ENCODE data around the gene HIBCH. TPM values are rescaled to one million over a fixed set of nuclear protein-coding genes. Genes with fewer than 3 reads are reported as not detected.

HIBCH gene
- total RNA-seq, 5 donors from 2014 or later (not counting 1 experiment from before 2014, with no cell fraction given), result 15.5 to 19.8 (median 19.4) TPM

GRCh38 chr2:190199109-190199508 is 120.5 kb downstream of the HIBCH start:
- H3K27ac Mint-ChIP-seq, result no peak overlapping the region
- no peaks in the 10 kb centered on the region for H3K9me3 Mint-ChIP-seq
- WGBS (ENCODE audit: insufficient coverage), result 100% methylated on average over 2 of the region's 2 CpGs
- H3K4me1 Mint-ChIP-seq, result no peaks in the 10 kb centered on the region
- no peak for ATAC-seq (replicated peaks in 1 of 4)
- peaks cover 8 to 13% of the 10 kb centered on the region in 2 donors for H3K36me3 ChIP-seq (ENCODE audit: control insufficient read depth in 2 of 2, extremely low read depth in 1 of 2, insufficient read depth in 1 of 2, low read length in 1 of 2)
- H3K4me3 Mint-ChIP-seq, result no peak overlapping the region
- no peaks in the 10 kb centered on the region for H3K27me3 Mint-ChIP-seq
- DNase-seq, result no peak
- no peaks in the 10 kb centered on the region for H3K27me3 ChIP-seq (replicated peaks in 1 of 2; ENCODE audit: control insufficient read depth in 2 of 2, extremely low read depth in 1 of 2, insufficient read depth in 2 of 2, low read length in 1 of 2)
- H3K4me3 ChIP-seq (ENCODE audit: control insufficient read depth in 1 of 2, extremely low read depth in 1 of 2, low read length in 1 of 2), result no peak overlapping the region
- peaks cover 57% of the 10 kb centered on the region for H3K36me3 Mint-ChIP-seq
- no peaks in the 10 kb centered on the region for H3K9me3 ChIP-seq
- no peak overlapping the region for H3K27ac ChIP-seq (ENCODE audit: low read length)
- H3K4me1 ChIP-seq (ENCODE audit: control insufficient read depth in 1 of 2, extremely low read depth in 1 of 2, insufficient read depth in 2 of 2, low read length in 2 of 2), result no peaks in the 10 kb centered on the region
- CTCF ChIA-PET, result no interaction called here
- POLR2A ChIA-PET, result interaction anchor here in 1 of 2 donors (0.6 kb wide), 1 partner anchor 18 kb away, joined by 8 read pairs; no protein-coding TSS in a partner anchor

- Mint-ChIP-seq H3K27ac (no peak overlapping the region), H3K4me3 (no peak overlapping the region), H3K36me3 (peaks cover 48% of the 10 kb centered on the region), H3K9me3 (no peaks in the 10 kb centered on the region), H3K27me3 (no peaks in the 10 kb centered on the region), H3K4me1 (no peaks in the 10 kb centered on the region)
- ChIA-PET CTCF (interaction anchor here in 1 of 2 donors (1.1 kb wide), 1 partner anchor 73 kb away, joined by 4 read pairs; no protein-coding TSS in a partner anchor), POLR2A (no interaction called here)
- Histone ChIP-seq H3K36me3 (ENCODE audit: control insufficient read depth in 2 of 2, extremely low read depth in 1 of 2, insufficient read depth in 1 of 2, low read length in 1 of 2) (peaks cover 5 to 13% of the 10 kb centered on the region in 2 donors), H3K27me3 (replicated peaks in 1 of 2; ENCODE audit: control insufficient read depth in 2 of 2, extremely low read depth in 1 of 2, insufficient read depth in 2 of 2, low read length in 1 of 2) (no peaks in the 10 kb centered on the region), H3K4me1 (ENCODE audit: control insufficient read depth in 1 of 2, extremely low read depth in 1 of 2, insufficient read depth in 2 of 2, low read length in 2 of 2) (no peaks in the 10 kb centered on the region), H3K27ac (ENCODE audit: low read length) (no peak overlapping the region), H3K4me3 (ENCODE audit: control insufficient read depth in 1 of 2, extremely low read depth in 1 of 2, low read length in 1 of 2) (no peak overlapping the region), H3K9me3 (no peaks in the 10 kb centered on the region)
- DNase-seq (no peak), ATAC-seq (replicated peaks in 1 of 4) (no peak)
- 95% methylated on average over 4 of the region's 5 CpGs for WGBS (ENCODE audit: insufficient coverage)
Measured at GRCh38 chr2:190197143-190197720, 122.4 kb downstream of the HIBCH start.

GRCh38 chr2:190190507-190191162 is 129.0 kb downstream of the HIBCH start:
- H3K4me1 Mint-ChIP-seq, result no peaks in the 10 kb centered on the region
- ATAC-seq (replicated peaks in 1 of 4), result no peak
- no peak for DNase-seq
- no peaks in the 10 kb centered on the region for H3K9me3 Mint-ChIP-seq
- no peaks in the 10 kb centered on the region for H3K4me1 ChIP-seq (ENCODE audit: control insufficient read depth in 1 of 2, extremely low read depth in 1 of 2, insufficient read depth in 2 of 2, low read length in 2 of 2)
- no peak overlapping the region for H3K27ac Mint-ChIP-seq
- no peak overlapping the region for H3K4me3 Mint-ChIP-seq
- H3K27me3 Mint-ChIP-seq, result no peaks in the 10 kb centered on the region
- ChIA-PET POLR2A (no interaction called here), CTCF (interaction anchor here in 1 of 2 donors (0.5 kb wide), 1 partner anchor 73 kb away, joined by 3 read pairs; no protein-coding TSS in a partner anchor)
- WGBS (ENCODE audit: insufficient coverage), result 100% methylated on average over 1 of the region's 3 CpGs
- H3K36me3 Mint-ChIP-seq, result peaks cover 4% of the 10 kb centered on the region
- no peak overlapping the region for H3K27ac ChIP-seq (ENCODE audit: low read length)
- H3K4me3 ChIP-seq (ENCODE audit: control insufficient read depth in 1 of 2, extremely low read depth in 1 of 2, low read length in 1 of 2), result no peak overlapping the region
- no peaks in the 10 kb centered on the region for H3K27me3 ChIP-seq (replicated peaks in 1 of 2; ENCODE audit: control insufficient read depth in 2 of 2, extremely low read depth in 1 of 2, insufficient read depth in 2 of 2, low read length in 1 of 2)
- H3K9me3 ChIP-seq, result no peaks in the 10 kb centered on the region
- H3K36me3 ChIP-seq (ENCODE audit: control insufficient read depth in 2 of 2, extremely low read depth in 1 of 2, insufficient read depth in 1 of 2, low read length in 1 of 2), result no peaks in the 10 kb centered on the region

DNA sequence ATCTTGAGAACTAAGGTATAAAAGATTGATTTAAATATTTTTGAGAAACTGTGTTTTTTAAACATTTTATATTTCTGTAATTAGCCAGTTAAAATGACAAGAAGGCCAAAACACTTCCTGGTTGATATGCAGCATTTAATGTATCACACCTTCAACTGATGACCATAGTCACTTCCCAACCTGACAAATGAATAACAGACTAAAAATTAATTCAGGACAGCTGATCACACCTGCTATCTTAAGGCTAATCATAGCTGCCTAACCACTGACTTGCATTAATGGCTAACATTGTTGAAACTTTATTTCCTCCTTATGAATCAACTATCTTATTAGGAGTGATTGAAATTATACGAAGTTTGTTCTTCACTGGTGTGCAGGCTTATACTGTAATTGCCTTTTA is 131.3 kb downstream of the HIBCH start:
- H3K9me3 ChIP-seq, result no peaks in the 10 kb centered on the region
- POLR2A ChIA-PET, result no interaction called here
- Mint-ChIP-seq H3K36me3 (no peaks in the 10 kb centered on the region), H3K9me3 (no peaks in the 10 kb centered on the region), H3K27ac (no peak overlapping the region), H3K4me1 (no peaks in the 10 kb centered on the region), H3K27me3 (no peaks in the 10 kb centered on the region), H3K4me3 (no peak overlapping the region)
- CTCF ChIA-PET, result no interaction called here
- DNase-seq (no peak), ATAC-seq (replicated peaks in 1 of 4) (no peak)
- no peak overlapping the region for H3K27ac ChIP-seq (ENCODE audit: low read length)
- no peaks in the 10 kb centered on the region for H3K36me3 ChIP-seq (ENCODE audit: control insufficient read depth in 2 of 2, extremely low read depth in 1 of 2, insufficient read depth in 1 of 2, low read length in 1 of 2)
- no CpG with 5 or more reads among the region's 1 CpG for WGBS (ENCODE audit: insufficient coverage)
- H3K27me3 ChIP-seq (replicated peaks in 1 of 2; ENCODE audit: control insufficient read depth in 2 of 2, extremely low read depth in 1 of 2, insufficient read depth in 2 of 2, low read length in 1 of 2), result no peaks in the 10 kb centered on the region
- no peak overlapping the region for H3K4me3 ChIP-seq (ENCODE audit: control insufficient read depth in 1 of 2, extremely low read depth in 1 of 2, low read length in 1 of 2)
- H3K4me1 ChIP-seq (ENCODE audit: control insufficient read depth in 1 of 2, extremely low read depth in 1 of 2, insufficient read depth in 2 of 2, low read length in 2 of 2), result no peaks in the 10 kb centered on the region

DNA sequence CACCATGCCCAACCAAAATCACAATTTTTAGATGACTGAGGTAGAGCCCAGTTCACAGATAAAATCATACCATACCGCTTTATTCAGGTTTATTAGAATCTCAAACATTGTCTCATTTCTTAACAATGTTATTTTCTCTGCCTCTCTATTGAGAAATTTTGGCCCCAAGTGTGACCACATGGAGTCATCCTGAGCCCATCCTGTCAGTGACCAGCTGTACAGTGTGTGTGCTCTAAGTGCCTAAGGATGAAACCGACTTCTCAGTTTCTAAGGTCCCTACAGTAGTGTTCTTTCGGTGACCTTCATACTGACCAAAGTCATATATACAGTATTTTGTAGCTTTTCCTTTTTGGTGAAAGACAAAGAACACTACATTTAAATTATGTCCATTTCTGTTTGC is 133.4 kb downstream of the HIBCH start:
- no peak for ATAC-seq (replicated peaks in 1 of 4)
- WGBS (ENCODE audit: insufficient coverage), result 100% methylated on average over 1 of the region's 3 CpGs
- Mint-ChIP-seq H3K27me3 (peaks cover 1 to 7% of the 10 kb centered on the region in 2 donors), H3K4me1 (peaks cover 2 to 3% (median 3%) of the 10 kb centered on the region in 3 donors), H3K36me3 (no peaks in the 10 kb centered on the region), H3K4me3 (no peak overlapping the region), H3K27ac (no peak overlapping the region), H3K9me3 (no peaks in the 10 kb centered on the region)
- ChIA-PET POLR2A (no interaction called here), CTCF (no interaction called here)
- Histone ChIP-seq H3K4me3 (ENCODE audit: control insufficient read depth in 1 of 2, extremely low read depth in 1 of 2, low read length in 1 of 2) (no peak overlapping the region), H3K27me3 (replicated peaks in 1 of 2; ENCODE audit: control insufficient read depth in 2 of 2, extremely low read depth in 1 of 2, insufficient read depth in 2 of 2, low read length in 1 of 2) (no peaks in the 10 kb centered on the region), H3K9me3 (no peaks in the 10 kb centered on the region), H3K36me3 (ENCODE audit: control insufficient read depth in 2 of 2, extremely low read depth in 1 of 2, insufficient read depth in 1 of 2, low read length in 1 of 2) (no peaks in the 10 kb centered on the region), H3K27ac (ENCODE audit: low read length) (no peak overlapping the region), H3K4me1 (ENCODE audit: control insufficient read depth in 1 of 2, extremely low read depth in 1 of 2, insufficient read depth in 2 of 2, low read length in 2 of 2) (no peaks in the 10 kb centered on the region)
- no peak for DNase-seq

- H3K9me3 ChIP-seq, result no peaks in the 10 kb centered on the region
- DNase-seq (no peak), ATAC-seq (replicated peaks in 1 of 4) (no peak)
- H3K36me3 ChIP-seq (ENCODE audit: control insufficient read depth in 2 of 2, extremely low read depth in 1 of 2, insufficient read depth in 1 of 2, low read length in 1 of 2), result no peaks in the 10 kb centered on the region
- no CpG with 5 or more reads among the region's 2 CpGs for WGBS (ENCODE audit: insufficient coverage)
- no peak overlapping the region for H3K4me3 ChIP-seq (ENCODE audit: control insufficient read depth in 1 of 2, extremely low read depth in 1 of 2, low read length in 1 of 2)
- no peak overlapping the region for H3K4me3 Mint-ChIP-seq
- no peak overlapping the region for H3K27ac Mint-ChIP-seq
- no peaks in the 10 kb centered on the region for H3K9me3 Mint-ChIP-seq
- peaks cover 0 to 5% of the 10 kb centered on the region in 2 experiments for H3K4me1 ChIP-seq (ENCODE audit: control insufficient read depth in 1 of 2, extremely low read depth in 1 of 2, insufficient read depth in 2 of 2, low read length in 2 of 2)
- CTCF ChIA-PET, result no interaction called here
- peaks cover 4 to 10% of the 10 kb centered on the region in 2 donors for H3K27me3 Mint-ChIP-seq
- peaks cover 0 to 6% of the 10 kb centered on the region in 2 experiments for H3K27me3 ChIP-seq (replicated peaks in 1 of 2; ENCODE audit: control insufficient read depth in 2 of 2, extremely low read depth in 1 of 2, insufficient read depth in 2 of 2, low read length in 1 of 2)
- no peaks in the 10 kb centered on the region for H3K36me3 Mint-ChIP-seq
- POLR2A ChIA-PET, result no interaction called here
- peaks cover 5 to 6% (median 6%) of the 10 kb centered on the region in 3 donors for H3K4me1 Mint-ChIP-seq
- no peak overlapping the region for H3K27ac ChIP-seq (ENCODE audit: low read length)
Measured at GRCh38 chr2:190185380-190185779, 134.2 kb downstream of the HIBCH start.
